Stimulated activated CD8-positive, alpha-beta memory T cell treated with anti-CD3 and anti-CD28 coated beads, Interleukin-12 subunit alpha, Interleukin-12 subunit beta, amount 100 ng/mL, for 1 hour (primary cell): ENCODE measurements around the gene KCNC3.

Experiments
- DNase-seq: peaks from one replicate; pipeline ENCODE4 v3.0.0-alpha.2; 2020; ENCODE audit warnings: low read depth

Gene KCNC3

DNA sequence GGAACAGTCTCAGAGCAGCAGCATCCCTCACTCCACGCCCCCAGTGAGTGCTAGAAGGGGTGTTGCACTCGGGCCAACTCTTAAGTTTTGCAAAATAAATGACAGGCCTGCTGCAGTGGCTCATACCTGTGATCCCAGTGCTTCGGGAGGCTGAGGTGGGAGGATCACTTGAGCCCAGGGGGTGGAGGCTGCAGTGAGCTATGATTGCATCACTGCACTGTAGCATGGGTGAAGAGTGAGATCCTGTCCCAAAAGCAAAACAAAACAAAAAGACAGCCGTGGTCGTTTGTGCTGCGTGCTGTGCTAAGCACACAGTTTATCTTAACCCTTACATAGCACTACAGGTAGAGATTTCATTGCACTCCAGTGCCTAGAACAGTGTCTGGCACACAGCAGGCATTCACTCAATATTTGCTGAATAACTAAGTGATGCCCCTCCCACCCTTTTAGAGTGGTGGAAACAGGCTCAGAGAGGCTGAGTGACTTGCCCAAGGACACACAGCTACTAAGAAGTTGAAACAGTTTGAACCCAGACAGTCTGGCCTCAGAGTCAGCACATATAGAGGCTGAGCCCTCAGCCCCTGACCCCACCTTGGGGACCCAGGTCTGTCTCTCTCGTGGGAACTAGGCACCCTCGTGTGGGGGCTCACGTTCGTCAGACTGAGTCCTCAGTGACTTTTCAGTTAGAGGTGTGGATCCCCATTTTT is 18.3 kb downstream of the KCNC3 start:
- no peak for DNase-seq

DNA sequence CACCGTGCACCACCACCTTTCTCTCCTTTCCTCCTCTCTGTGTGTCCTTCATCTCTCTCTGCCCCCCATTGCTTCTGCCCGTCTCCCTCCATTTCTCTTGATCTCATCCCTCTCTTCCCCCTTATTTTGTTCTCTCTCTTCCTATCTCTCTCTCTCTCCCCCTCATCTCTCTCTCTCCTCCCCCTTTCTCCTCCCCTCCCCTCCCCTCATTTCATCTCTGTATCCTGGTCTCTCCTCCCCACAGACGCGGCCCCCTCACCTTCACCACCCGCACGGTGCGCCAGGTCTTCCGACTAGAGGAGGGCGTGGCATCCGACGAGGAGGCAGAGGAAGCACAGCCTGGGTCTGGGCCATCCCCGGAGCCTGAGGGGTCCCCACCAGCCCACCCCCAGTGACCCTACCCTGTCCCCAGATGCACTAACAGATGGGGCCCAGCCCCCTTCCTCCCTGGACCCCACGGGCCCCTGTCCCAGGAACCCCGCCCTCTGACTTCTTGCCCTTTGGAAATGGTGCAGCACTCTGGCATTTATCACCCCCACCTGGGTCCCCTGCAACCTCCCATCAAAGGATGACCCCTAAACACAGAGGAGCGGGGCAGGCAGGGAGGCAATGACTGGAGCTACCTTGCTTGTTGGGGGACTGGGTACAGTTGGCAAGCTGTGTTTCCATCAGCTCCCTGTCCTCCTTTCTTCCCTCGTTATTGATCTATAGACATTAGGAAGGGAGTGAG is 19.6 kb downstream of the KCNC3 start:
- DNase-seq: no peak

DNA sequence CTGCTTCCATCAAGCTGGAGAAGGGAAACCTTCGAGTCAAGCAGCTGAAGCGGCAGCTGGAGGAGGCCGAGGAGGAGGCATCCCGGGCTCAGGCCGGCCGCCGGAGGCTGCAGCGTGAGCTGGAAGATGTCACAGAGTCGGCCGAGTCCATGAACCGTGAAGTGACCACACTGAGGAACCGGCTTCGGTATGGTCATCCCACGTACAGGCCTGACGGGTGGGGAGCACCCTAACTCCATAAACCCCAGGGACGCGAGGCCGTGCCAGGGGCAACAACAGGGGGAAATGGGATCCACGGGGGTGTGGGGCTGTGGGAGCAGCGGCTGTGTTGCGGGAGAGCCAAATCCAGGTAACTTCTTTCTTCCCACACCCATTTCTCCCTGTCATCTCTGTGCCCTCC is 20.2 kb downstream of the KCNC3 start:
- no peak for DNase-seq

DNA sequence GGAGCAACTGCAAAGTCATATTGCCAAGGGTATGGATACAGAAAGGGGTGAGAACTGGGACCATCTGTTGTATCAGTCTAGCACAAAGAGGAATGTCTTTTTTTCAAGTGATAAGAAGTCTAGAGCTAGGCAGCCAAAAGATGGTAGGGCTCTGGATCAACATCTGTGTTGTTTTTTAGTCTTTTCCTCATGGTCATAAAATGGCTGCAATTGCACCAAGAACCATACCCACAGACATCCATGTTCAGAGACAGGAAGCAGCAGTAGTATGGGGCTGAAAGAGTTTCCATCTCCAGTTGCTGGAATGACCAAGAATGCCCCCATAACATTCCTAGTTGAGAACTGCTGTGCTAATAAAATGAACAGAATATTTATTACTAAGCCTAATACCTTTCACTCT is 25.6 kb downstream of the KCNC3 start:
- DNase-seq: no peak

DNA sequence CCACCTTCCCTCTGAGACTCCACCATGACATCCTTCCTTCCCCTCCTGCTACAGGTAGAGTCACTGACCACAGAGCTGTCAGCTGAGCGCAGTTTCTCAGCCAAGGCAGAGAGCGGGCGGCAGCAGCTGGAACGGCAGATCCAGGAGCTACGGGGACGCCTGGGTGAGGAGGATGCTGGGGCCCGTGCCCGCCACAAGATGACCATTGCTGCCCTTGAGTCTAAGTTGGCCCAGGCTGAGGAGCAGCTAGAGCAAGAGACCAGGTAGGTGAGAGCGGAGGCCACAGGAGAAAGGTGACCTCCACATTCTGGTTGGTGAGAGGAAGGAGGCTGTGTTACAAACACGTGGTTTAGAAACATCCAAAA is 27.6 kb downstream of the KCNC3 start:
- DNase-seq: no peak

DNA sequence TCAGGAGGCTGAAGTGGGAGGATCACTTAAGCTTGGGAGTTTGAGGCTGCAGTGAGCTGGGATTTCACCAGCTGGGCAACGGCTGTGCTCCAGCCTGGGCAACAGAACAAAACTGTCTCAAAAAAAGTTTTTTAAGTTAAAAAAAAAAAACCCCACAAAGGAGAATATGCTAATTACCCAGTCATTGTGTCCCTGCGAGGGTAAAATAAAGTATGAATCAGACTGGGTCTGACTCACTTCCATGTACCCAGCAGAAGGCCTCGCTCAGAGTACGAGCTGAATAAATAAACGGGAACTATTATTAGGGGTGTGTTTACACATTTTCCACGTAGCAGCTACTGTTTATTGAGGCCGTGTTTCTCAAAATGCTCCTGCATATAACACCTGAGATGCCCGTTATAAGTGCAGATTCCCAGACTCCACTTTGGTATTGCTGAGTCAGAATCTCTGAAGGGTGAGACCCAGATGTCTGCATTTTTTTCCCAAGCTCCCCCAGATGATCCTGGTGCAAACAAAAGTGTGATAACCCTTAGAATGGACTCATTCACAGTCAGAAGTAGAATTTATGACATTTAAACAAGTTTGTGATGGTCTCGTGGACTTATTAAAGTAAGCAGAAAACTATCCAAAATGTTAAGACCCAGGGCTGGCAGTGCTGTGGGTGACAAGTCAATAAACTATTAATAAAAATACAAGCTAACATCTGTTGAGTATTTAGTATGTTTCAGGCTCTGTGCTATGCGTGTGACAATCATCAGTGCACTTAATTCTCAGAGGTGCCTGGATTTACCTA is 28.2 kb downstream of the KCNC3 start:
- no peak for DNase-seq

DNA sequence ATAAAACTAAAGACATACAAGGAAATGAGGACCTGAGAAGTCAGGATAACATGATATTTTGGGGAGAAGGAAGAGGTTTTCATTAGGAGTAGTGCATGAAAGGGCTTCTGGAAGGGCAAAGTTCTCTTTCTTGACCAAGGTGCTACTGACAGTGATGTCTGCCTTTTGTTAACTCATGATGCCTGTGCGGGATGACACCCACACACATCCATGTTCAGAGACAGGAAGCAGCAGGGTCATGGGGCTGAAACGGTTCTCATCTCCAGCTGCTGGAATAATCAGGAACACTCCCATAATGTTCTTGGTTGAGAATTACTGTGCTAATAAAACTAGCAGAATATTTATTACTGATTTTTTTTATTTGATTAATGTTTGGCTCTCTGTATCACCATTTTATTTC is 29.1 kb downstream of the KCNC3 start:
- no peak for DNase-seq

DNA sequence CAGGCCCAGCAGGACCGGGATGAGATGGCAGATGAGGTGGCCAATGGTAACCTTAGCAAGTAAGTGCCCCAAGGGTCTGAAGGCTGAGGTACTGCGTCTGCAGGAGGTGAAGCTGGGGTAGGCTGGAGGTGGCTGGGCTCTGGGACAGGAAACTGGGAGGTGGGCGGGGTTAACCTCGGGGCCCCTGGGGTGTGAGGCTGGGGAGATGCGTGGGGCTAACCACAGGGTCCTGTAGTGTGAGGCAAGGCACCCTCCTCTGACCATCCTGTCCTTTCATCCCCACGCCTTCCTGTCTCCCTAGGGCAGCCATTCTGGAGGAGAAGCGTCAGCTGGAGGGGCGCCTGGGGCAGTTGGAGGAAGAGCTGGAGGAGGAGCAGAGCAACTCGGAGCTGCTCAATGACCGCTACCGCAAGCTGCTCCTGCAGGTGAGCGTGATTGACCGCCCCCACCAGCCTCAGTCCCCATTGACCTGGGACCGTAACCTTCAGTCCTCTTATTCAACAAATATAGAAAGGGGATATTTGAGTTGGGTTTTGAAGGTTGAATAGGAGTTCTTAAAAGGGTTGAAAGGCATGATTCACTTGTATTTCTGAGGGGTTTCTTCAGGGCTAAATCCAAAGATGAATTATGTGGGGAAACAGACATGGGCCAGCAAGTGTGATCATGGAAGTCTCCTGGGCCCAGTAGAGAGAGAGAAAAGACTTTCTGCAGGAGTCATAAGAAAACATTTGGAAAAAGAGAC is 35.7 kb downstream of the KCNC3 start:
- DNase-seq: no peak

DNA sequence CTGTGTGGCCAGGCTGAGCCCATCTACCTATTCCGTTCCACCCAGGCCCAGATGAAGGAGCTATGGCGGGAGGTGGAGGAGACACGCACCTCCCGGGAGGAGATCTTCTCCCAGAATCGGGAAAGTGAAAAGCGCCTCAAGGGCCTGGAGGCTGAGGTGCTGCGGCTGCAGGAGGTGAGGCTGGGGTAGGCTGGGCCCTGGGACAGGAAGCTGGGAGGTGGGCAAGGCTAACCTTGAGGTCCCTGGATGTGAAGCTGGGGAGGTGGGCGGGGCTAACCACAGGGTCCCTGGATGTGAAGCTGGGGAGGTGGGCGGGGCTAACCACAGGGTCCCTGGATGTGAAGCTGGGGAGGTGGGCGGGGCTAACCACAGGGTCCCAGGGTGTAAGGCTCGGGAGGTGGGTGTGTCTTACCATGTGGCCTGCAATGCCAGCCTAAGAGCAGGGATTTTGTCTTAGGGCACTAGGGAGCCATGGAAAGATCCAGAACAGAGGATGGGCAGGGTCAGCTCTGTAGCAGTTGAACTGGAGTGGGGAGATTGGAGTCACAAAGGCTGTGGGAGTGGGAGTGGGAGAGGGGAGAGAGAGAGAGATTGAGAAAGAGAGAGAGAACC is 36.9 kb downstream of the KCNC3 start:
- no peak for DNase-seq

DNA sequence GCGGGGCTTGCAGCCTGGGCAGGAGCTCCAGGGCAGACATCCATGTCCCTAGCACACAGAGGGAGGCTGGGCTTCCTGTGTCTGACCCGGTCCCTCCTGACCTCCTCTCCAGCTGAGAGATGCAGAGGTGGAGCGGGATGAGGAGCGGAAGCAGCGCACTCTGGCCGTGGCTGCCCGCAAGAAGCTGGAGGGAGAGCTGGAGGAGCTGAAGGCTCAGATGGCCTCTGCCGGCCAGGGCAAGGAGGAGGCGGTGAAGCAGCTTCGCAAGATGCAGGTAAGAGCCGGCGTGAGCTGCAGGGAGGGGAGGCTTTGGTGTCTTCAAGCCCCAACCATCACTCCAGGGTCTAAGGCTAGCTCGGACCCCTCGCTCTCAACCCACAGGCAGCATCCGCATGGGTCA is 38.4 kb downstream of the KCNC3 start:
- DNase-seq: no peak

DNA sequence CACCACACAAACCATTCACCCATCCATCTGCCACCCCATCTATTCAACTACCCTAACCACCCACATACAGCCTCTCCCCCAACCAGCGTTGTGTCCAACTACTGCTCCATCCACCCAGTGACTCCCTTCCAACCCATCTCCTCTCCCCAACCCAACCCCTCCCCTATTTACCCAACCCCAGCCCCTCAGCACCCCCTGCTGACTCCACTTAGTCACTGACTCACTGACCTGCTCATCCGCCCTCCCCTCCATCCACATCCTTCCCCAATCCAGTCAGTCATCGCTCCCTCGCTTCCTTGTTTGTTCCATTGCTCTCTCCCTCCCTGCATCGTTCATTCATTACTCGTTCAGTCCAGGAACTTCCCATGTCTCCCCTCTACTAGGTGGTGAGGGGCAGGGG is 39.2 kb downstream of the KCNC3 start:
- DNase-seq: no peak

DNA sequence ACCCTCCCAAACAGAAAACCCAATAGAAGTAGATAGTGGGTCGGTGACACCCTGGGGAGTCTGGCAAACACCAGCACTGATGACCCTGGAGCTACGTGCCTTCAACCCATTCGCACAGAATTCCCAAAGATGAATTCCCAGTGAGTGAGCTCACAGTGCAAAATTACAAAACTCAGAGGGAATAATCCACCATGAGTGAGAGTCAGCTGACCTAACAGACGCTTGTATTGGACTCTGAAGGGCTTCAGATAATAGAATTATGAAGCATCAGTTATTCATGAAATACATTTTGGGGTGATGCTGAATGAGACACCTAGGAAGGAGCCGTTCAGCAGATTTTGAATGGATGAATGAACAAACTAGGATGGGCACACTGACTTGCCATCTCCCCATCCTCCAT is 40.2 kb downstream of the KCNC3 start:
- DNase-seq: no peak

DNA sequence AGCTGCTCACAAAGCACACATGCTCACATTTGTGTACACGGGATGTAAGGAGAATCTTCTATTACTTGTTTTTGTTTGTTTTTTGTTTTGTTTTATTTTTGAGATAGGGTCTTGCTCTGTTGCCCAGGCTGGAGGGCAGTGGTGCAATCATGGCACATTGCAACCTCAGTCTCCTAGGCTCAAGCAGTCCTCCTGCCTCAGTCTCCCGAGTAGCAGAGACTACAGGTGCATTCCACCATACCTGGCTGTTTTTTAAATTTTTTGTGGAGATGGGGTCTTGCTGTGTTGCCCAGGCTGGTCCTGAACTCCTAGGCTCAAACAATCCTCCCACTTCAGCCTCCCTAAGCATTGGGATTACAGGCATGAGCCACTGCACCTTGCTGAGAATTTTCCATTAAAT is 41.8 kb downstream of the KCNC3 start:
- DNase-seq: no peak

DNA sequence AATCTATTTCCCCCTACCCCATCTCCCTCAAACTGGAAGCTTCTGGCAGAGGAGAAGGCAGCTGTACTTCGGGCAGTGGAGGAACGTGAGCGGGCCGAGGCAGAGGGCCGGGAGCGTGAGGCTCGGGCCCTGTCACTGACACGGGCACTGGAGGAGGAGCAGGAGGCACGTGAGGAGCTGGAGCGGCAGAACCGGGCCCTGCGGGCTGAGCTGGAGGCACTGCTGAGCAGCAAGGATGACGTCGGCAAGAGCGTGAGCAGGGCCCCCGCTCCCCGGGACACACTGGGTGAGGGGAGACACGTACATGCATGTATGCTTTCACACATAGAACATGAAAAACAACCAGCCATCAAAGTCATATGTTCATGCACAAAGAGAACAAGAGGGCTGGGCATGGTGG is 42.7 kb downstream of the KCNC3 start:
- DNase-seq: no peak

DNA sequence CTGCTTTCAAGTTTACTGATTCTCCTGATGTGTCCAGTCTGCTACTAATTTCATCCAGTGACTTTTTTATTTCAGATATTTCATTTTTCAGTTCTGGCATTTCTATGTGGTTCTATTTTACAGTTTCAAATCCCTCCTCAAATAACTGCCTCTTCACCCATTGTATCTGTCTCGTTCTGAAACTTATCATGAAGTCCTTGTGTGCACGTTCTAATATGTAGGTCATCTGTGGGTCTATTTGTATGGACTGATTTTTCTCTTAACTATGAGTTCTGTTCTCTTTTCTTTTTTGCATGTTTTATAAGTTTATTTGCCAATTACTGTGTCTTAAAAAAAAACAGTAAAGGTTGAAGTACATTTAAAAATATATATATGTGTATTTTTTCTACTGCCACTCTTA is 43.3 kb downstream of the KCNC3 start:
- no peak for DNase-seq

DNA sequence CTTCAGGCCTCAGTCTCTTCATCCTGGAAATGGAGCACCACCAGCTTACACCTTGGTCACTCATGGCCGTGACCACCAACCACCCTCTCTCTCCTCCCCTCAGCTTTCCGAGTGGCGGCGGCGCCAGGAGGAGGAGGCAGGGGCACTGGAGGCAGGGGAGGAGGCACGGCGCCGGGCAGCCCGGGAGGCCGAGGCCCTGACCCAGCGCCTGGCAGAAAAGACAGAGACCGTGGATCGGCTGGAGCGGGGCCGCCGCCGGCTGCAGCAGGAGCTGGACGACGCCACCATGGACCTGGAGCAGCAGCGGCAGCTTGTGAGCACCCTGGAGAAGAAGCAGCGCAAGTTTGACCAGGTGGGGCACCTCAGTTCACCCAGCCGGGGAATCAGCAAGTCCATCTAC is 47.7 kb downstream of the KCNC3 start:
- DNase-seq: no peak

DNA sequence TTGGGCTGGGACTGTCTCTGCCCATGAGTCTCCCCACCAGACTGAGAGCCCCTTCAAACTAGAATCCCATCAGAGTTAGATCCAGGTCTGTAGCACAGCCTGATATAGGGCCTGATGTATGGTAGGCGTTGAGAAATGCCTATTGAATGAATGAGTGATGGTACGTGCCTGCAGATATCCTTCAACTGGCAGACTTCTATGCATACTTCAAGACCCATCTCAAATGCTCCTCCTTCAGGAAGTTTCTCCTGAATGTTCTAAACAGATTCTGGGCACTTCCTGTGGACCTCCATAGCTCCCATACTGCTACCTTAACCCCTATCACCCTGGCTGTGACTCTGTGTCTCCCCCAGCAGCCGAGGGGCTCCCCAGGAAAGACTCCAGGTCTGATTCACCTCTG is 48.2 kb downstream of the KCNC3 start:
- DNase-seq: no peak

DNA sequence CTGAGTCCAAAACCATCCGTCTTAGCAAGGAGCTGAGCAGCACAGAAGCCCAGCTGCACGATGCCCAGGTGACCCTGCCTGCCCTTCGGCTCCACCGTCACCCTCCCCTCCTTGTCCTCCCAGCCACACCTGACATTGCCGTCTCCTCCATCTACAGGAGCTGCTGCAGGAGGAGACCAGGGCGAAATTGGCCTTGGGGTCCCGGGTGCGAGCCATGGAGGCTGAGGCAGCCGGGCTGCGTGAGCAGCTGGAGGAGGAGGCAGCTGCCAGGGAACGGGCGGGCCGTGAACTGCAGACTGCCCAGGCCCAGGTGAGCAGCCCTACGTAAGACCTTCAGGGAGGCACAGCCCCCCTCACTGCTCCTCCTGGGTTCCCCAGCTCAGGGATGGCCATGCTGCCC is 49.1 kb downstream of the KCNC3 start:
- no peak for DNase-seq

DNA sequence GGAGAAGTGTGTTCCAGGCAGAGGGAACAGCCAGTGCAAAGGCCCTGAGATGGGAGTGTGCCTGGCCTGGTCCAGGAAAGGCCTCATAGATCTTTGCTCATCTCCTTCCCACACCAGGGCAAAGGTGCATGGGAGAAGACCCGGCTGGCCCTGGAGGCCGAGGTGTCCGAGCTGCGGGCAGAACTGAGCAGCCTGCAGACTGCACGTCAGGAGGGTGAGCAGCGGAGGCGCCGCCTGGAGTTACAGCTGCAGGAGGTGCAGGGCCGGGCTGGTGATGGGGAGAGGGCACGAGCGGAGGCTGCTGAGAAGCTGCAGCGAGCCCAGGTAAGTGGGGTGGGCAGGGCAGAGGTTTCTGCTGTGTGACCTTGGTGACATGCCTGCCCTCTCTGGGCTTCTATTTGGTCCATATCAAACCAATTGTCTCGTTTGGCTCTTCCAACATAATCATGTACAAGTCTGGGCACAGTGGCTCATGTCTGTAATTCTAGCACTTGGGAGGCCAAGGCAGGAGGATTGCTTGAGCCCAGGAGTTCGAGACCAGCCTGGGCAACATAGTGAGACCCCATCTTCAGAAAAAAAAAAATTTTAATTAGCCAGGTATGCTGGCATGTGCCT is 51.1 kb downstream of the KCNC3 start:
- no peak for DNase-seq

DNA sequence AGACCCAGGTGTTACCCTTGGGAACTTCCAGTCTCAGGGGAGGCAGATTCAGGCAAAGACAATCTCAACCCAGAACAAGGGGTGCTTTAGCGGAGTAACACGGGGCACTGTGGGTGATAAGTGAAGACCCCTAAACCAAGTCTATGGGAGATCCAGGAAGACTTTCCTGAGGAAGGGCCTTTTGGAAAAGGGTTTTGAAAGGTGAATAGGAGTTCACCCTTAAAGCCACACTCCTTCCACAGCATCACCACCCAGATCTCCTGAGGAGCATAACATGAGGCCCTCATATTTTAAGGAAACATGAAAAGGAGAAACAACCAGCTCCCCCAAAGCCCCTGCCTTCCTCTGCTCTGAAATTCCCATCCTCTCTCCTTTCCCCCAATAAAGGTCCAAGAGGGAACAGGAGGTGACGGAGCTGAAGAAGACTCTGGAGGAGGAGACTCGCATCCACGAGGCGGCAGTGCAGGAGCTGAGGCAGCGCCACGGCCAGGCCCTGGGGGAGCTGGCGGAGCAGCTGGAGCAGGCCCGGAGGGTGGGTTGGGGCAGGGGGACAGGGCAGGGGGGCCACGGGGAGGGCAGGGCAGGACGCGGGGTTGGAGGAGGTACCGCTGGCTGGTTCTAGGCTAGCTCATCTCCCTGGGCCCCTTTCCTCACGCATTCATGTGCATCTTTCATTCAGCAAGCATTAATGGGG is 52.7 kb downstream of the KCNC3 start:
- no peak for DNase-seq
